HG03060 (cell line): ENCODE results near the gene MED13L.

Experiments used
- ATAC-seq: cut with Tn5 transposase; IDR thresholded peaks from one replicate; pipeline ENCODE4 v1.9.1; 2021; ENCODE audit warnings: low read depth, moderate number of reproducible peaks; ENCODE audit not compliant: unreplicated experiment

Gene MED13L

GRCh38 chr12:116216022-116216756 lies 61.3 kb downstream of the MED13L start:
- no peak for ATAC-seq

- no peak for ATAC-seq
These were observed 62.5 kb downstream of the MED13L start for GRCh38 chr12:116215023-116215422.

- no peak for ATAC-seq
These were observed 63.5 kb downstream of the MED13L start for GRCh38 chr12:116213885-116214527.

GRCh38 chr12:116213014-116213413 lies 64.5 kb downstream of the MED13L start:
- ATAC-seq = no peak

GRCh38 chr12:116210762-116211161 lies 66.7 kb downstream of the MED13L start:
- ATAC-seq = no peak

- no peak for ATAC-seq
These were observed 67.4 kb downstream of the MED13L start for GRCh38 chr12:116210131-116210530.

- no peak for ATAC-seq
These were observed 68.0 kb downstream of the MED13L start for GRCh38 chr12:116209503-116209902.

- no peak for ATAC-seq
These were observed 70.2 kb downstream of the MED13L start for GRCh38 chr12:116207274-116207673.

- no peak for ATAC-seq
These were observed 70.7 kb downstream of the MED13L start for GRCh38 chr12:116206828-116207227.

GRCh38 chr12:116204785-116205184 lies 72.7 kb downstream of the MED13L start:
- ATAC-seq = no peak

- ATAC-seq = no peak
These were observed 73.3 kb downstream of the MED13L start for GRCh38 chr12:116204169-116204568.

- no peak for ATAC-seq
These were observed 74.6 kb downstream of the MED13L start for GRCh38 chr12:116202940-116203339.

- ATAC-seq = no peak
These were observed 75.1 kb downstream of the MED13L start for GRCh38 chr12:116202433-116202832.

- no peak for ATAC-seq
These were observed 75.6 kb downstream of the MED13L start for GRCh38 chr12:116201908-116202307.

- no peak for ATAC-seq
These were observed 76.1 kb downstream of the MED13L start for GRCh38 chr12:116201359-116201758.

GRCh38 chr12:116200812-116201211 lies 76.7 kb downstream of the MED13L start:
- ATAC-seq = no peak

- no peak for ATAC-seq
These were observed 78.3 kb downstream of the MED13L start for GRCh38 chr12:116199160-116199706.

- ATAC-seq = no peak
These were observed 80.5 kb downstream of the MED13L start for GRCh38 chr12:116196752-116197718.

GRCh38 chr12:116196226-116196625 lies 81.3 kb downstream of the MED13L start:
- ATAC-seq = no peak

GRCh38 chr12:116194935-116195431 lies 82.5 kb downstream of the MED13L start:
- peak; percentile 63 for ATAC-seq

- ATAC-seq = no peak
These were observed 87.8 kb downstream of the MED13L start for GRCh38 chr12:116189692-116190091.
